ENCODE data around the gene TEX11. TPM values are rescaled to one million over a fixed set of nuclear protein-coding genes. Genes with fewer than 3 reads are reported as not detected.
A peak's percentile ranks its signal among the peaks of the same experiment; 100 is the strongest.
"Not testable (repeated sequence)": the region's sequence is repeated elsewhere in the genome, so short reads cannot be mapped to it uniquely, and the experiment has no call there.

Gene TEX11
- total and polyA plus RNA-seq, 5 experiments from 2014 or later: not detected

- H3K4me3 Mint-ChIP-seq: no peak overlapping the region
Measured at GRCh38 chrX:70635669-70636068, 272.8 kb downstream of the TEX11 start.

GRCh38 chrX:70635227-70635626 lies 273.3 kb downstream of the TEX11 start:
- no peak overlapping the region for H3K4me3 Mint-ChIP-seq
- no peaks in the 10 kb centered on the region for H3K36me3 Mint-ChIP-seq
- no peak overlapping the region for H3K27ac Mint-ChIP-seq
- POLR2A ChIA-PET: interaction anchor here (0.6 kb wide), 1 partner anchor 43 kb away, joined by 4 read pairs; no protein-coding TSS in a partner anchor
- H3K4me1 Mint-ChIP-seq: no peaks in the 10 kb centered on the region
- H3K9me3 Mint-ChIP-seq: peaks cover 0 to 7% (median 0%) of the 10 kb centered on the region in 9 donors
- DNase-seq (no peak), ATAC-seq (no peak)
- no peaks in the 10 kb centered on the region for H3K27me3 Mint-ChIP-seq

More at GRCh38 chrX:70635669-70636068, 272.8 kb downstream of the TEX11 start:
- POLR2A ChIA-PET: no interaction called here
- Mint-ChIP-seq H3K4me1 (no peaks in the 10 kb centered on the region), H3K27ac (no peak overlapping the region), H3K9me3 (peaks cover 0 to 7% (median 0%) of the 10 kb centered on the region in 9 donors), H3K36me3 (no peaks in the 10 kb centered on the region), H3K27me3 (no peaks in the 10 kb centered on the region)
- ATAC-seq (no peak), DNase-seq (no peak)

- no peaks in the 10 kb centered on the region for H3K36me3 Mint-ChIP-seq
- H3K9me3 Mint-ChIP-seq: no peaks in the 10 kb centered on the region
- H3K4me1 Mint-ChIP-seq: no peaks in the 10 kb centered on the region
- peaks cover 3 to 14% (median 4%) of the 10 kb centered on the region in 5 donors for H3K27me3 Mint-ChIP-seq
- H3K27ac Mint-ChIP-seq: no peak overlapping the region
- POLR2A ChIA-PET: no interaction called here
- no peak overlapping the region for H3K4me3 Mint-ChIP-seq
- ATAC-seq: no peak
- no peak for DNase-seq
Measured at GRCh38 chrX:70621743-70622142, 286.8 kb downstream of the TEX11 start.

GRCh38 chrX:70618467-70618866 lies 290.0 kb downstream of the TEX11 start:
- Mint-ChIP-seq H3K27ac (no peak overlapping the region), H3K27me3 (peaks cover 0 to 7% (median 4%) of the 10 kb centered on the region in 5 donors), H3K9me3 (no peaks in the 10 kb centered on the region), H3K4me1 (no peaks in the 10 kb centered on the region), H3K36me3 (no peaks in the 10 kb centered on the region), H3K4me3 (no peak overlapping the region)
- DNase-seq (no peak), ATAC-seq (no peak)
- POLR2A ChIA-PET: no interaction called here

- POLR2A ChIA-PET: no interaction called here
- DNase-seq: no peak
- Mint-ChIP-seq H3K27me3 (peaks cover 0 to 9% (median 2%) of the 10 kb centered on the region in 5 donors), H3K4me3 (no peak overlapping the region), H3K36me3 (no peaks in the 10 kb centered on the region), H3K9me3 (no peaks in the 10 kb centered on the region), H3K27ac (no peak overlapping the region), H3K4me1 (peaks cover 2 to 6% (median 2%) of the 10 kb centered on the region in 4 donors)
- ATAC-seq: no peak
Measured at GRCh38 chrX:70613295-70613694, 295.2 kb downstream of the TEX11 start.

- no peak for ATAC-seq
- no peak for DNase-seq
- Mint-ChIP-seq H3K27ac (no peak overlapping the region), H3K4me3 (no peak overlapping the region), H3K9me3 (no peaks in the 10 kb centered on the region), H3K36me3 (no peaks in the 10 kb centered on the region), H3K4me1 (no peaks in the 10 kb centered on the region), H3K27me3 (no peaks in the 10 kb centered on the region)
- POLR2A ChIA-PET: no interaction called here
Measured at GRCh38 chrX:70605352-70605751, 303.2 kb downstream of the TEX11 start.

- DNase-seq (no peak), ATAC-seq (no peak)
- POLR2A ChIA-PET: interaction anchor here (0.7 kb wide), 1 partner anchor 43 kb away, joined by 4 read pairs; no protein-coding TSS in a partner anchor
- Mint-ChIP-seq H3K4me3 (no peak overlapping the region), H3K4me1 (no peaks in the 10 kb centered on the region), H3K27ac (no peak overlapping the region), H3K27me3 (peaks cover 0 to 6% (median 0%) of the 10 kb centered on the region in 5 donors), H3K9me3 (peaks cover 0 to 20% (median 12%) of the 10 kb centered on the region in 9 donors), H3K36me3 (peaks cover 0 to 15% (median 0%) of the 10 kb centered on the region in 3 donors)
Measured at GRCh38 chrX:70592091-70592490, 316.4 kb downstream of the TEX11 start.

- ATAC-seq, H3K27ac Mint-ChIP-seq, DNase-seq, POLR2A ChIA-PET, H3K9me3 Mint-ChIP-seq, H3K4me1 Mint-ChIP-seq, H3K36me3 Mint-ChIP-seq, H3K4me3 Mint-ChIP-seq, H3K27me3 Mint-ChIP-seq: not testable (repeated sequence)
Measured at GRCh38 chrX:70587158-70587557, 321.4 kb downstream of the TEX11 start.

GRCh38 chrX:70577442-70577841 lies 331.1 kb downstream of the TEX11 start:
- no peak overlapping the region for H3K27ac Mint-ChIP-seq
- H3K4me3 Mint-ChIP-seq: no peak overlapping the region
- peaks cover 0 to 5% (median 0%) of the 10 kb centered on the region in 5 donors for H3K27me3 Mint-ChIP-seq

GRCh38 chrX:70569922-70570576 lies 338.5 kb downstream of the TEX11 start:
- ATAC-seq, DNase-seq, H3K36me3 Mint-ChIP-seq, H3K27me3 Mint-ChIP-seq, H3K4me3 Mint-ChIP-seq, H3K27ac Mint-ChIP-seq, H3K4me1 Mint-ChIP-seq, POLR2A ChIA-PET: not testable (repeated sequence)
- peaks cover 0 to 15% (median 0%) of the 10 kb centered on the region in 9 donors for H3K9me3 Mint-ChIP-seq

More at GRCh38 chrX:70577442-70577841, 331.1 kb downstream of the TEX11 start:
- no peaks in the 10 kb centered on the region for H3K4me1 Mint-ChIP-seq
- H3K9me3 Mint-ChIP-seq: peaks cover 2 to 30% (median 11%) of the 10 kb centered on the region in 9 donors
- no peak for DNase-seq
- ATAC-seq: no peak
- POLR2A ChIA-PET: no interaction called here
- peaks cover 0 to 16% (median 0%) of the 10 kb centered on the region in 3 donors for H3K36me3 Mint-ChIP-seq

GRCh38 chrX:70554948-70555347 lies 353.6 kb downstream of the TEX11 start:
- H3K27ac Mint-ChIP-seq: no peak overlapping the region
- no peak for ATAC-seq
- H3K27me3 Mint-ChIP-seq: peaks cover 0 to 1% (median 0%) of the 10 kb centered on the region in 5 donors
- no peak overlapping the region for H3K4me3 Mint-ChIP-seq
- H3K4me1 Mint-ChIP-seq: no peaks in the 10 kb centered on the region
- POLR2A ChIA-PET: no interaction called here
- H3K36me3 Mint-ChIP-seq: no peaks in the 10 kb centered on the region
- H3K9me3 Mint-ChIP-seq: peaks cover 0 to 17% (median 0%) of the 10 kb centered on the region in 9 donors
- DNase-seq: no peak

- no peak overlapping the region for H3K4me3 Mint-ChIP-seq
- no peaks in the 10 kb centered on the region for H3K4me1 Mint-ChIP-seq
- ATAC-seq (no peak), DNase-seq (no peak)
- H3K27me3 Mint-ChIP-seq: peaks cover 0 to 1% (median 0%) of the 10 kb centered on the region in 5 donors
- peaks cover 0 to 17% (median 0%) of the 10 kb centered on the region in 9 donors for H3K9me3 Mint-ChIP-seq
- H3K27ac Mint-ChIP-seq: peak overlapping the region in 1 of 10 donors; percentile 24
- POLR2A ChIA-PET: no interaction called here
- H3K36me3 Mint-ChIP-seq: no peaks in the 10 kb centered on the region
Measured at GRCh38 chrX:70554523-70554922, 354.0 kb downstream of the TEX11 start.

- peaks cover 0 to 1% (median 0%) of the 10 kb centered on the region in 5 donors for H3K27me3 Mint-ChIP-seq
- H3K27ac Mint-ChIP-seq: no peak overlapping the region
- POLR2A ChIA-PET: no interaction called here
- no peaks in the 10 kb centered on the region for H3K36me3 Mint-ChIP-seq
- peaks cover 0 to 17% (median 0%) of the 10 kb centered on the region in 9 donors for H3K9me3 Mint-ChIP-seq
- DNase-seq (no peak), ATAC-seq (no peak)
- no peak overlapping the region for H3K4me3 Mint-ChIP-seq
- no peaks in the 10 kb centered on the region for H3K4me1 Mint-ChIP-seq
Measured at GRCh38 chrX:70554081-70554480, 354.4 kb downstream of the TEX11 start.

GRCh38 chrX:70553516-70553915 lies 355.0 kb downstream of the TEX11 start:
- POLR2A ChIA-PET: no interaction called here
- DNase-seq: no peak
- Mint-ChIP-seq H3K9me3 (peaks cover 0 to 12% (median 0%) of the 10 kb centered on the region in 9 donors), H3K27me3 (peaks cover 0 to 1% (median 0%) of the 10 kb centered on the region in 5 donors), H3K36me3 (no peaks in the 10 kb centered on the region), H3K4me1 (no peaks in the 10 kb centered on the region), H3K27ac (no peak overlapping the region), H3K4me3 (no peak overlapping the region)
- ATAC-seq: no peak

Measured in naive thymus-derived CD8-positive, alpha-beta T cell (primary cell).